ENCODE measurements around the gene HGS. TPM values are rescaled to one million over a fixed set of nuclear protein-coding genes. Genes with fewer than 3 reads are reported as not detected.
A peak's percentile ranks its signal among the peaks of the same experiment; 100 is the strongest.

Gene HGS
- total and polyA plus RNA-seq, 2 of the 13 experiments (the other 11 are each of a cell fraction or from before 2014, with no cell fraction given) = 73.3 to 78.1 TPM

GRCh38 chr17:81734405-81735263 lies 50.8 kb downstream of the HGS start (continued):
- TF ChIP-seq EED (CRISPR knock-in tag; IDR thresholded peaks at IDR 0.05) = 0 out of 2 replicates have a peak, but pooled peaks have one; percentile 5
- TF ChIP-seq PBX2 (CRISPR knock-in tag; IDR thresholded peaks at IDR 0.05) = no peak
- TF ChIP-seq NFATC3 (CRISPR knock-in tag; IDR thresholded peaks at IDR 0.05) = no peak

GRCh38 chr17:81735264-81736102 lies 51.7 kb downstream of the HGS start:
- no peaks in the 10 kb centered on the region for H3K36me3 ChIP-seq (replicated peaks in 1 of 2; ENCODE audit: control insufficient read depth in 1 of 2, insufficient read depth in 2 of 2, low read length in 2 of 2)
- WGBS (ENCODE audit: low lambda C conversion rate) = 10% methylated on average over 12 of the region's 30 CpGs
- ATAC-seq (peak; percentile 37), FAIRE-seq (peak; percentile 42), DNase-seq (ENCODE audit: low spot score) (no peak)
- ChIA-PET POLR2A (interaction anchor here (0.9 to 2.0 kb wide), 8 partner anchors 8 to 363 kb away, joined by 3 to 15 read pairs (median 4); partner anchors contain the start of genes FASN, MCRIP1 and P4HB), CTCF (ENCODE audit: low intra/inter-chr PET ratio, low total read pairs) (no interaction called here)
- H3K9me3 ChIP-seq (ENCODE audit: low read length) = no peaks in the 10 kb centered on the region
- no peak overlapping the region for H3K27ac ChIP-seq (ENCODE audit: extremely low read length, insufficient read depth, low read length)
- H2AFZ ChIP-seq (ENCODE audit: low read length) = no peak overlapping the region
- H3K27me3 ChIP-seq (ENCODE audit: control insufficient read depth in 1 of 2, insufficient read depth in 2 of 2, low read length in 2 of 2) = peaks cover 9 to 66% of the 10 kb centered on the region in 2 experiments
- intact Hi-C loops (cut with micrococcal nuclease; ENCODE audit: unreplicated experiment) = no loop called here
- no peak overlapping the region for H3K9ac ChIP-seq (ENCODE audit: insufficient read depth, low read depth, low read length)
- no TSS peak for BruUV-seq (replicated peaks)
- in situ Hi-C loops (cut with HindIII; ENCODE audit: extremely low pct_ligation_motif_present, low pct_unique_long_range_greater_than_20kb) = no loop called here
- peaks cover 46% of the 10 kb centered on the region for H3K4me1 ChIP-seq (ENCODE audit: insufficient read depth, low read length)
- peak overlapping the region in 1 of 3 experiments; percentile 57; a peak in 1 of 6 replicates for H3K4me3 ChIP-seq (replicated peaks in 1 of 3; ENCODE audit: insufficient read depth in 1 of 3, low read depth in 2 of 3, low read length in 3 of 3)
- peak overlapping the region; percentile 69 for H3K4me2 ChIP-seq (ENCODE audit: low read depth, low read length)
- no peaks in the 10 kb centered on the region for H3K79me2 ChIP-seq (ENCODE audit: insufficient read depth, low read length)
- H4K20me1 ChIP-seq (ENCODE audit: insufficient read depth, low read length) = no peaks in the 10 kb centered on the region
- TF ChIP-seq THAP11 (CRISPR knock-in tag; IDR thresholded peaks at IDR 0.05) (0 out of 2 replicates have a peak, but pooled peaks have one; percentile 8), HMGXB4 (CRISPR knock-in tag; IDR thresholded peaks at IDR 0.05; ENCODE audit: borderline replicate concordance in 1 of 2, low read depth in 1 of 2) (no peak), ZNF362 (CRISPR knock-in tag; IDR thresholded peaks at IDR 0.05; ENCODE audit: borderline replicate concordance) (no peak), NCOR1 (IDR thresholded peaks at IDR 0.05; ENCODE audit: borderline replicate concordance, low read length) (no peak), ZNF563 (CRISPR knock-in tag; IDR thresholded peaks at IDR 0.05) (no peak), ZNF891 (CRISPR knock-in tag; IDR thresholded peaks at IDR 0.05) (no peak), ZNF605 (CRISPR knock-in tag; IDR thresholded peaks at IDR 0.05) (no peak), SAFB2 (CRISPR knock-in tag; IDR thresholded peaks at IDR 0.05; ENCODE audit: borderline replicate concordance, low read depth) (no peak), TEAD3 (CRISPR knock-in tag; optimal IDR thresholded peaks at IDR 0.05; ENCODE audit: borderline replicate concordance) (no peak), ZNF350 (CRISPR knock-in tag; IDR thresholded peaks at IDR 0.05; ENCODE audit: borderline replicate concordance, low read depth) (peak; percentile 59; the same call in 1 of the 2 replicates), ZNF101 (CRISPR knock-in tag; IDR thresholded peaks at IDR 0.05; ENCODE audit: borderline replicate concordance, low read depth) (no peak)
